ENCODE data around the gene RAPGEF3.

DNA sequence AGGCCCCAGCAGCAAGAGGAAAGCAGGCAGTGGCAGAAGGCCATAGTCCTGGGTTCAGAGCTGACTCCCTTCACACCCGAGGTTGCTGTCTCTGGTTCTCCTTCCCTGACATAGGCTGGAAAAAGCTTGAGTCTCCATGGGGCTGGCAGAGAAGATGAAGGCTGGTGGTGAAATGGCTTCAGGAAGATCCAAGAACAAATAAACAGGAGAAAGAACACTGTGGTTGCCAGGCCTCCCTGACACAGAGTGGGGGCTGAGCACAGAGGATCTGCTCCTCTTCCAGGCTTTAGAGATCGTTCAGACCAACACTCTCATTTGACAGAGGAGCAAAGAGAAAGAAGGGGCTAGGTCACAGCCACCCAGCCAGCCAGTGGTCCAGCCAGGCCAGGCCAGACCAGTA, 46.7 kb upstream of the RAPGEF3 start:
- TF ChIP-seq POLR2AphosphoS5 (IDR thresholded peaks at IDR 0.05; ENCODE audit: low read depth, low read length) (no peak), TAF1 (IDR thresholded peaks at IDR 0.05; ENCODE audit: borderline replicate concordance, low read depth, low read length) (no peak)
